Omental fat pad (tissue), 4 donors: Measurements from ENCODE around the gene PPT2. TPM values are rescaled to one million over a fixed set of nuclear protein-coding genes. Genes with fewer than 3 reads are reported as not detected.
A peak's percentile ranks its signal among the peaks of the same experiment; 100 is the strongest.

Experiments used
- ATAC-seq: fragments of 150-250 bp; one replicate; pipeline ENCODE4 v1.9.1; 2016; ENCODE audit warnings: mild to moderate bottlenecking, moderate library complexity; ENCODE audit not compliant: low FRiP score
- DNase-seq: peaks from one replicate; pipeline ENCODE4 v3.0.0-alpha.2; 2019; ENCODE audit warnings: low spot score
- CTCF ChIP-seq, 3 donors: fragments of 450-650 bp; IDR thresholded peaks; one replicate each; pipeline ENCODE4 v1.5.1; 2016 to 2017; ENCODE audit warnings: antibody characterized with exemption in 3 of 3, mild to moderate bottlenecking in 3 of 3, moderate library complexity in 2 of 3
- total RNA-seq, 4 donors: library from RNA; depleted of rRNA; stranded (reverse); fragments of >200 nt; gene quantifications; one replicate each; pipeline ENCODE4 v1.1.0, GENCODE V29; 2016

The PPT2 gene
- total RNA-seq, 4 donors from 2014 or later: 21.5 to 161 (median 34.3) TPM

DNA sequence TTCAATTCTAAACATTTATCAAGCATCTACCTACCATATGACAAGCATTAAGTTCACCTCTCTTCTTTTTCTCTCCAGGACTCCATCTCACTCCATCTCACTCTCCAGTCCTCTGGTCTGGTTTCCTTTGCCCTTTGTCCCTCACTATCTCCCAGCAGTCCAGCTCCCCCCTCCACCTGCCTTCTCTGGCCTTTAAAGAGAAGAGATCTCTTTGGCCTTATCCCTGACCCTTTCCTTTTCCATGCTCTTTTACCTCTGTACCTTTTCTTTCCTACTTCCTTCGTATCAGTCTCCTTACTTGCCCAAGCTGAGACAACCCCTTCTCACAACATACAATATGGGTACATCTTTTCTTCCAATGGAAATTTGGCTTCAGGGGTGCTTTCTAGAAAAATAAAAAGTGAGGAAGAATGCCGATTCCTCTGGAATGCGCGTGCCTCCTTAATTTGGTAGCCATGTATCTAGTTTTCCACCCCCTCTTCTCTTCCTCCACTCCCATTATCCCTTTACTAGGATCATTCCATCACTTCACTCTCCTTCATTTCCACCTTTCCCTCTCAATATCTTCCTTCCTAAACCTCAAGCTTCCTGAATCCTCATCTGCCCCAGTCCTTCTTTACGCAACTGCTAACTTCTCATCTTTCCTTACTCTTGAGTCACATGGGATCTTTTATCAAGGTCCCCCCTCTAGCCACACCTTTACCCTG, 22.7 kb downstream of the PPT2 start:
- no peak for TF ChIP-seq CTCF (IDR thresholded peaks at IDR 0.05)
- ATAC-seq (peak; percentile 16), DNase-seq (no peak)

DNA sequence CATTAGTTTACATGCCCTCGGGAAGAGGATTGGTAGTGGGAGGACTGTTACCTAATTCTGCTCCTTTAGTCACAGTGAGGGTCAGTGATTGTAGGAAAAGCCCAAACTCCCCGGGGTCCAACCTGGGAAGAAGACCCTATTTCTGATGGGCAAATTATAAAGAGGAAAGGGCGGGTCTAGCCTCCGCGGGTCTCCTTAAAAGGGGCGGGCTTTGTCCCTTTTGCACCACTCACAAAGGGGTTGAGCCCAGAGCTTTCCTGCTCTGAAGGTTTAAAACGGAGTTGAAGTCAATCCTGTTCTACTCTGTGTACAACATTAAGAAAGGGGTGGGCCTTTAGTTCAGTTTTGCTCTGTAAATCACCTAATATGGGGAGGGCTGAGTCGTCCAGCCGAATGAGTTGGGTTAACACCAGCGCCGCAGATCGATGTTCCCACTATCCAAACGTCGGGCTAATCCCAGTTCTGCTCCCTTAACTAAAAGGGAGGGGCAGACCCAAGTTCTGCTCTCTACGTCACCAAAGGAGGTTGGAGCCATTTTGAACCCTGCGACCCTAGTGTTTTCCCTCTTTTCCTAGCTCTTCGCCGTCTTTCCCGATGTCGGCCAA, 23.3 kb downstream of the PPT2 start:
- no peak for DNase-seq
- TF ChIP-seq CTCF (IDR thresholded peaks at IDR 0.05): no peak
- ATAC-seq: peak; percentile 9

- ATAC-seq: peak; percentile 88
- DNase-seq: peak; percentile 86
- TF ChIP-seq CTCF (IDR thresholded peaks at IDR 0.05): no peak
Measured at GRCh38 chr6:32177788-32178546, 24.0 kb downstream of the PPT2 start, which contains the start of gene RNF5. Gene RNF5, plus strand, starts transcription at chr6:32178405. Its CDS starts 107 bp downstream, at chr6:32178512.

- DNase-seq (no peak), ATAC-seq (no peak)
- no peak for TF ChIP-seq CTCF (IDR thresholded peaks at IDR 0.05)
Measured at GRCh38 chr6:32178547-32179440, 24.9 kb downstream of the PPT2 start.

GRCh38 chr6:32179766-32180405, 25.9 kb downstream of the PPT2 start:
- DNase-seq (no peak), ATAC-seq (no peak)

More at GRCh38 chr6:32179766-32180405, 25.9 kb downstream of the PPT2 start:
- TF ChIP-seq CTCF (IDR thresholded peaks at IDR 0.05): no peak
